Brain microvascular endothelial cell (primary cell): ENCODE results near the gene MUC12.

Experiments used
- DNase-seq: peaks from one replicate; pipeline ENCODE4 v3.0.0-alpha.2; 2020
- H3K27ac ChIP-seq: fragments of 250-450 bp; sonication (Bioruptor Pico); 2 replicates; pipeline ENCODE4 v1.5.1; 2020; ENCODE audit warnings: mild to moderate bottlenecking, moderate library complexity
- H3K27me3 ChIP-seq: fragments of 250-450 bp; sonication (Bioruptor Pico); replicated peaks from 2 replicates; pipeline ENCODE4 v1.5.1; 2020; ENCODE audit warnings: mild to moderate bottlenecking
- H3K36me3 ChIP-seq: fragments of 250-450 bp; sonication (Bioruptor Pico); replicated peaks from 2 replicates; pipeline ENCODE4 v1.5.1; 2020; ENCODE audit warnings: mild to moderate bottlenecking
- H3K4me3 ChIP-seq: 2 replicates; pipeline ENCODE4 v1.5.1; 2011; ENCODE audit warnings: low read depth, mild to moderate bottlenecking, control low read depth, low read length, moderate library complexity
- CTCF ChIP-seq: IDR thresholded peaks from 2 replicates; pipeline ENCODE4 v1.5.1; 2011; ENCODE audit warnings: low read depth, mild to moderate bottlenecking, moderate library complexity, low read length, control low read depth, inconsistent platforms; ENCODE audit errors: missing control alignments
- in situ Hi-C: cut with HindIII; loops from 2 replicates; pipeline ENCODE4 v1.10.0; 2017; ENCODE audit warnings: low sequenced_read_pairs, low pct_ligation_motif_present

The MUC12 gene

GRCh38 chr7:100968031-100968430 lies 1.3 kb upstream of the MUC12 start:
- Histone ChIP-seq H3K27ac (no peak overlapping the region), H3K27me3 (peaks cover 40% of the 10 kb centered on the region), H3K36me3 (no peaks in the 10 kb centered on the region), H3K4me3 (no peak overlapping the region)
- no peak for DNase-seq
- in situ Hi-C loops = no loop called here
- no peak for TF ChIP-seq CTCF

- TF ChIP-seq CTCF = no peak
- in situ Hi-C loops = no loop called here
- H3K4me3 ChIP-seq = no peak overlapping the region
- H3K27me3 ChIP-seq = peaks cover 40% of the 10 kb centered on the region
- H3K27ac ChIP-seq = no peak overlapping the region
- DNase-seq = no peak
- H3K36me3 ChIP-seq = no peaks in the 10 kb centered on the region
These were observed 715 bp upstream of the MUC12 start for GRCh38 chr7:100968650-100969049.

- Histone ChIP-seq H3K36me3 (no peaks in the 10 kb centered on the region), H3K27me3 (peaks cover 19% of the 10 kb centered on the region), H3K4me3 (no peak overlapping the region), H3K27ac (no peak overlapping the region)
- no peak for DNase-seq
- in situ Hi-C loops = no loop called here
- no peak for TF ChIP-seq CTCF
These were observed 2.0 kb downstream of the MUC12 start for GRCh38 chr7:100971111-100972001.

- Histone ChIP-seq H3K27ac (no peak overlapping the region), H3K27me3 (peaks cover 13% of the 10 kb centered on the region), H3K4me3 (no peak overlapping the region), H3K36me3 (no peaks in the 10 kb centered on the region)
- in situ Hi-C loops = no loop called here
- no peak for DNase-seq
- no peak for TF ChIP-seq CTCF
These were observed 2.6 kb downstream of the MUC12 start for GRCh38 chr7:100972002-100972347.

GRCh38 chr7:100974021-100974420 lies 4.7 kb downstream of the MUC12 start:
- H3K27me3 ChIP-seq = peaks cover 6% of the 10 kb centered on the region
- no peaks in the 10 kb centered on the region for H3K36me3 ChIP-seq
- TF ChIP-seq CTCF = no peak
- in situ Hi-C loops = no loop called here
- DNase-seq = peak; percentile 38
- no peak overlapping the region for H3K27ac ChIP-seq
- H3K4me3 ChIP-seq = no peak overlapping the region

GRCh38 chr7:100975371-100975821 lies 6.0 kb downstream of the MUC12 start:
- Histone ChIP-seq H3K4me3 (no peak overlapping the region), H3K27me3 (peaks cover 6% of the 10 kb centered on the region), H3K36me3 (no peaks in the 10 kb centered on the region), H3K27ac (no peak overlapping the region)
- no peak for TF ChIP-seq CTCF
- DNase-seq = no peak
- in situ Hi-C loops = no loop called here
